ENCODE measurements around the gene TMEM167B. TPM values are rescaled to one million over a fixed set of nuclear protein-coding genes. Genes with fewer than 3 reads are reported as not detected.

Gene TMEM167B
- total and polyA plus RNA-seq, 7 experiments from 2014 or later, result 28.3 to 65.6 (median 39.0) TPM

DNA sequence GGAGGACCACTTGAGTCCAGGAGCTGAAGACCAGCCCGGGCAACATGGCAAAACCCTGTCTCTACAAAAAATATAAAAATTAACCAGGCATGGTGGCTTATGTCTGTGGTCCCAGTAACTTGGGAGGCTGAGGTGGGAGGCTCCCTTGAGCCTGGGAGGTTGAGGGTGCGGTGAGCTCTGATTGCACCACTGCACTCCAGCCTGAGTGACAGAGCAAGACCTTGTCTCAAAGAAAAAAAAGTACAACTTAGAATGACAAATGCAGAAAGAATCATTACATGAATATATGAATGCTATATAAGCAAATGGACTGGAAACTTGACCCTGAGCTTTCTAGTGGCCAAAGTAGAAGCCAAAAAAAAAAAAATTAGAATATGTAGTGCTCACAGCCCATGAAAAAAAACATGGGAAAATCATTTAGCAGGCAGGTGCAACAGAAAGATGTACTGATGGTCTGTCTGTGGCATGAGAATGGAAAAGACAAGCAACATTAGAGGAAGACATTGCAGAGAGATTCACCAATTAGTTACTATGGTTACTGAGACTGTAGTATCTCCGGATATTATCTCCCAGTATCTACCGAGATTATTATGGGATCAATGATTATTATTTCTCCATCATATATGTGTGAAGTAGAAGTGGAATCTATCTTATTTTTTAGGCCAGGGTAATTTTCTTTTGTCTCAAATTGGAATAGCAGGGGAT is 42.6 kb downstream of the TMEM167B start:
- Mint-ChIP-seq H3K9me3 (no peaks in the 10 kb centered on the region), H3K27me3 (no peaks in the 10 kb centered on the region), H3K36me3 (peaks cover 0 to 2% (median 0%) of the 10 kb centered on the region in 5 donors), H3K27ac (peak overlapping the region in 2 of 9 donors; percentile 15 to 21), H3K4me1 (peaks cover 4 to 16% (median 15%) of the 10 kb centered on the region in 7 donors), H3K4me3 (no peak overlapping the region)
- no peak overlapping the region for H3K27ac ChIP-seq (ENCODE audit: low read depth, low read length)
- ChIA-PET CTCF (no interaction called here), POLR2A (no interaction called here)
- H3K4me1 ChIP-seq (ENCODE audit: control insufficient read depth in 2 of 2, insufficient read depth in 2 of 2, low read length in 2 of 2), result peaks cover 0 to 8% of the 10 kb centered on the region in 2 donors
- H3K9me3 ChIP-seq (ENCODE audit: control insufficient read depth in 2 of 3, low read length in 3 of 3), result no peaks in the 10 kb centered on the region
- H3K4me3 ChIP-seq (ENCODE audit: low read length), result no peak overlapping the region
- no peaks in the 10 kb centered on the region for H3K27me3 ChIP-seq (ENCODE audit: control insufficient read depth in 2 of 2, insufficient read depth in 2 of 2, low read length in 2 of 2)
- intact Hi-C loops (cut with micrococcal nuclease), result no loop called here
- no peak for ATAC-seq
- no peaks in the 10 kb centered on the region for H3K36me3 ChIP-seq (ENCODE audit: control insufficient read depth in 2 of 3, insufficient read depth in 3 of 3, low read length in 3 of 3)
- DNase-seq, result no peak

DNA sequence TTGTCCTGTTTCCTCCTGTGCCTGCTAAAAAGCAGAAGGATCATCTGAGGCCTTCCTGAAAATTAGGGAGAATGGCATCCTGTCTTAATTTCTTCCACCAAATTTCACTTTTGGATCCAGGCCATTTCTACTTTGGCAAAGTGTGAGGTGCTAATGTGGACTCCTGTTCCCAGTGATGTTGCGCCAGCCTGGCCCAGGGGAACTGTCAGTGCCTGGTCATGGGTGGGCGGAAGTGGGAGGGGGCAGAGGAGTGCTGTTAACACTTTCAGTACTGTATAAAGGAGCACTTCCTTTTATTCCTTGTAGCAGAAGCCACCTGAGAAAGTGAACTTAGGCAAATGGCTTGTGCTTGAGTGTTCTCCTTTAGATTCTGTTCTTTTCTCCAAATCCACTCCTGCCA is 43.3 kb downstream of the TMEM167B start:
- Mint-ChIP-seq H3K36me3 (peaks cover 0 to 2% (median 0%) of the 10 kb centered on the region in 5 donors), H3K9me3 (no peaks in the 10 kb centered on the region), H3K27me3 (no peaks in the 10 kb centered on the region), H3K27ac (peak overlapping the region in 2 of 9 donors; percentile 17 to 21), H3K4me1 (peaks cover 4 to 16% (median 15%) of the 10 kb centered on the region in 7 donors), H3K4me3 (peak overlapping the region in 1 of 10 donors; percentile 29)
- ChIA-PET CTCF (no interaction called here), POLR2A (no interaction called here)
- ATAC-seq (peak; percentile 69), DNase-seq (no peak)
- Histone ChIP-seq H3K27ac (ENCODE audit: low read depth, low read length) (no peak overlapping the region), H3K27me3 (ENCODE audit: control insufficient read depth in 2 of 2, insufficient read depth in 2 of 2, low read length in 2 of 2) (no peaks in the 10 kb centered on the region), H3K4me3 (ENCODE audit: low read length) (no peak overlapping the region), H3K36me3 (ENCODE audit: control insufficient read depth in 2 of 3, insufficient read depth in 3 of 3, low read length in 3 of 3) (no peaks in the 10 kb centered on the region), H3K4me1 (ENCODE audit: control insufficient read depth in 2 of 2, insufficient read depth in 2 of 2, low read length in 2 of 2) (peaks cover 0 to 8% of the 10 kb centered on the region in 2 donors), H3K9me3 (ENCODE audit: control insufficient read depth in 2 of 3, low read length in 3 of 3) (no peaks in the 10 kb centered on the region)
- intact Hi-C loops (cut with micrococcal nuclease), result no loop called here

DNA sequence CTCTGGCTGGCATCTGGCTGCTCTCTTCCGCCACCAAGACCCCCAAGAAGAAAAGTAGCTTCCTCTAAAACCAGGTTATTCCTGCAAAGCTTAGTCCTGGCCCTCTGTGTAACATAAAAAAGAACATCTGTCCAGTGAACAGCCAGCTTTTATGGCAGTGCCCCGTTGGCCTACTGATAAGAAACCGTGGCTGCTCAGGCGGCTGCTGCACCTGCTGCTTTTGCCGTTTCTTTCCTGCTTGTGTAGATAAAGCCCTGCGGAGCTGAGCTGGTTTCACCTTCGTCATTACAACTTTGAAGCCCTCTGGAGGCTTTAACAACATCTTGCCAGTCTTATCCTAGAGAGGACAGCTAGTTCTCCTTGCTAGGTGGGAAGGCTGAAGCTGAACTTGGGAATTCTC is 43.9 kb downstream of the TMEM167B start:
- DNase-seq (peak in 3 of 9 donors; percentile 5 to 8 (median 6)), ATAC-seq (no peak)
- intact Hi-C loops (cut with micrococcal nuclease), result no loop called here
- ChIA-PET POLR2A (no interaction called here), CTCF (no interaction called here)
- no peaks in the 10 kb centered on the region for H3K9me3 ChIP-seq (ENCODE audit: control insufficient read depth in 2 of 3, low read length in 3 of 3)
- no peaks in the 10 kb centered on the region for H3K9me3 Mint-ChIP-seq
- no peaks in the 10 kb centered on the region for H3K27me3 ChIP-seq (ENCODE audit: control insufficient read depth in 2 of 2, insufficient read depth in 2 of 2, low read length in 2 of 2)
- H3K36me3 ChIP-seq (ENCODE audit: control insufficient read depth in 2 of 3, insufficient read depth in 3 of 3, low read length in 3 of 3), result no peaks in the 10 kb centered on the region
- H3K36me3 Mint-ChIP-seq, result peaks cover 0 to 2% (median 0%) of the 10 kb centered on the region in 5 donors
- H3K4me3 ChIP-seq (ENCODE audit: low read length), result no peak overlapping the region
- peak overlapping the region in 5 of 9 donors; percentile 17 to 42 (median 25) for H3K27ac Mint-ChIP-seq
- H3K27me3 Mint-ChIP-seq, result no peaks in the 10 kb centered on the region
- peaks cover 0 to 8% of the 10 kb centered on the region in 2 donors for H3K4me1 ChIP-seq (ENCODE audit: control insufficient read depth in 2 of 2, insufficient read depth in 2 of 2, low read length in 2 of 2)
- peaks cover 4 to 16% (median 15%) of the 10 kb centered on the region in 7 donors for H3K4me1 Mint-ChIP-seq
- no peak overlapping the region for H3K27ac ChIP-seq (ENCODE audit: low read depth, low read length)
- peak overlapping the region in 7 of 10 donors; percentile 15 to 52 (median 37) for H3K4me3 Mint-ChIP-seq

DNA sequence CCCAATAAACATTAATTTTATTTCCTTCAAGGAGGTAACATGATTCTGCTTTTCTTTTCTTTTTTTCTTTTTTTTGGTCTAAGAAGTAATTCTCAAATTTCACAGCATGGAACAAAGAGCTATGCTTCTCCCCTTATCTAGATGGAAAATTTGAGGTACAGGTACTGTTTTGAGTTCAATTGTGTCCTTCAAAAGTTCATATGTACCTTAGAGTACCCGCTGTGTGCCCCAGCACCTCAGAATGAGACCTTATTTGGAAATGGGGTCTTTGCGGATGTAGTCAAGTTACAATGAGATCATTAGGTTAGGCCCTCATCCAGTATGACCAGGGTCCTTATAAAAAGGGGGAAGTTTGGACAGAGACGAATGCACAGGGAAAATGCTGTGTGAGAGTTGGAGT is 45.4 kb downstream of the TMEM167B start:
- Mint-ChIP-seq H3K27ac (no peak overlapping the region), H3K27me3 (no peaks in the 10 kb centered on the region), H3K9me3 (no peaks in the 10 kb centered on the region), H3K36me3 (peaks cover 0 to 2% (median 0%) of the 10 kb centered on the region in 5 donors), H3K4me1 (peaks cover 4 to 16% (median 15%) of the 10 kb centered on the region in 7 donors), H3K4me3 (no peak overlapping the region)
- no peak overlapping the region for H3K27ac ChIP-seq (ENCODE audit: low read depth, low read length)
- H3K9me3 ChIP-seq (ENCODE audit: control insufficient read depth in 2 of 3, low read length in 3 of 3), result no peaks in the 10 kb centered on the region
- H3K27me3 ChIP-seq (ENCODE audit: control insufficient read depth in 2 of 2, insufficient read depth in 2 of 2, low read length in 2 of 2), result no peaks in the 10 kb centered on the region
- intact Hi-C loops (cut with micrococcal nuclease), result no loop called here
- ChIA-PET POLR2A (interaction anchor here (1.1 kb wide), 1 partner anchor 10 kb away, joined by 3 read pairs; no protein-coding TSS in a partner anchor), CTCF (no interaction called here)
- no peak overlapping the region for H3K4me3 ChIP-seq (ENCODE audit: low read length)
- H3K36me3 ChIP-seq (ENCODE audit: control insufficient read depth in 2 of 3, insufficient read depth in 3 of 3, low read length in 3 of 3), result no peaks in the 10 kb centered on the region
- DNase-seq (no peak), ATAC-seq (no peak)
- H3K4me1 ChIP-seq (ENCODE audit: control insufficient read depth in 2 of 2, insufficient read depth in 2 of 2, low read length in 2 of 2), result peaks cover 0 to 8% of the 10 kb centered on the region in 2 donors

DNA sequence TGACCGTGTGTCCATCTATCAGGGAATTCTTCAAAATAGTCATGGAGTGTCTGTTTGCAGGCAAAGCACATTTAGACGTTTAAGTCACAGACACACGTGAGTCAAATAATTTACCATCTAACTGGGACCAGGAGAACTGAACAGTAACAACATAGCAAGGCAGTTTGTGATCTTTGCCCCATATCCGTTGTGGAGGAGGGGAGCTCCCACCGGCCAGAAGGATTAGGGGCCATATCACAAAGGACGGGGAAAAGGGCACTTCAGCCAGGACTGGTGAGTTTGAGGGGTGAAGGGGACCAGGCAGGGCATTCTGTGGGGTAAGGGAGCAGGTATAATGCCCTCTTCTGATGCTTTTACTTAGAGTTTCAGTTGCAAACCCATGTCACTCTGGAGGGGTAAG is 46.2 kb downstream of the TMEM167B start:
- Histone ChIP-seq H3K36me3 (ENCODE audit: control insufficient read depth in 2 of 3, insufficient read depth in 3 of 3, low read length in 3 of 3) (no peaks in the 10 kb centered on the region), H3K4me3 (ENCODE audit: low read length) (no peak overlapping the region), H3K27me3 (ENCODE audit: control insufficient read depth in 2 of 2, insufficient read depth in 2 of 2, low read length in 2 of 2) (no peaks in the 10 kb centered on the region), H3K27ac (ENCODE audit: low read depth, low read length) (no peak overlapping the region), H3K9me3 (ENCODE audit: control insufficient read depth in 2 of 3, low read length in 3 of 3) (no peaks in the 10 kb centered on the region), H3K4me1 (ENCODE audit: control insufficient read depth in 2 of 2, insufficient read depth in 2 of 2, low read length in 2 of 2) (peaks cover 0 to 8% of the 10 kb centered on the region in 2 donors)
- no peak overlapping the region for H3K4me3 Mint-ChIP-seq
- H3K4me1 Mint-ChIP-seq, result peaks cover 4 to 16% (median 15%) of the 10 kb centered on the region in 7 donors
- H3K27me3 Mint-ChIP-seq, result no peaks in the 10 kb centered on the region
- DNase-seq (no peak), ATAC-seq (no peak)
- intact Hi-C loops (cut with micrococcal nuclease), result no loop called here
- no peaks in the 10 kb centered on the region for H3K9me3 Mint-ChIP-seq
- ChIA-PET POLR2A (no interaction called here), CTCF (no interaction called here)
- H3K36me3 Mint-ChIP-seq, result peaks cover 0 to 2% (median 0%) of the 10 kb centered on the region in 5 donors
- no peak overlapping the region for H3K27ac Mint-ChIP-seq

DNA sequence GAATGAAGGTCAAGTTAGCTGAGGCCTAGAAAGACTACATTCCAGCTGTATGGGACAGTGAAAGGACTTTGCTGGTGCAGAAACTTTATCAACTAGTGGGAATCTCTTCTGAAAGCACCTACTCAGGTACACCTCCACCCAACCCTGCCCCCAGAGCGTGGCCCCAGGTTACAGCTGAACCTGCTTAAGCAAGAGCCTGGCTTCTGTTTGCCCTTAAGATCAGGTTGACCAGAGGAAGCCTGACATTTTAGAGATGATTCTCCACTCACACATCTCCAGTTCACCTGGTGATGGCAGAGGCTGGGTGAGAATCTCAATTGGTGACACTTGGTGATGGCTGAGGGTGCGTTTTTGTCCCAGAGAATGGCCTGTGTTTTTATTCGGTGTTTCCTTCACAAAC is 47.4 kb downstream of the TMEM167B start:
- DNase-seq (no peak), ATAC-seq (no peak)
- CTCF ChIA-PET, result no interaction called here
- Mint-ChIP-seq H3K27ac (no peak overlapping the region), H3K27me3 (no peaks in the 10 kb centered on the region), H3K9me3 (no peaks in the 10 kb centered on the region), H3K36me3 (peaks cover 0 to 4% (median 0%) of the 10 kb centered on the region in 5 donors), H3K4me1 (peaks cover 0 to 16% (median 15%) of the 10 kb centered on the region in 7 donors), H3K4me3 (no peak overlapping the region)
- H3K36me3 ChIP-seq (ENCODE audit: control insufficient read depth in 2 of 3, insufficient read depth in 3 of 3, low read length in 3 of 3), result no peaks in the 10 kb centered on the region
- H3K4me1 ChIP-seq (ENCODE audit: control insufficient read depth in 2 of 2, insufficient read depth in 2 of 2, low read length in 2 of 2), result peaks cover 0 to 8% of the 10 kb centered on the region in 2 donors
- no peak overlapping the region for H3K4me3 ChIP-seq (ENCODE audit: low read length)
- POLR2A ChIA-PET, result no interaction called here
- no peaks in the 10 kb centered on the region for H3K9me3 ChIP-seq (ENCODE audit: control insufficient read depth in 2 of 3, low read length in 3 of 3)
- intact Hi-C loops (cut with micrococcal nuclease), result no loop called here
- H3K27me3 ChIP-seq (ENCODE audit: control insufficient read depth in 2 of 2, insufficient read depth in 2 of 2, low read length in 2 of 2), result no peaks in the 10 kb centered on the region
- no peak overlapping the region for H3K27ac ChIP-seq (ENCODE audit: low read depth, low read length)

DNA sequence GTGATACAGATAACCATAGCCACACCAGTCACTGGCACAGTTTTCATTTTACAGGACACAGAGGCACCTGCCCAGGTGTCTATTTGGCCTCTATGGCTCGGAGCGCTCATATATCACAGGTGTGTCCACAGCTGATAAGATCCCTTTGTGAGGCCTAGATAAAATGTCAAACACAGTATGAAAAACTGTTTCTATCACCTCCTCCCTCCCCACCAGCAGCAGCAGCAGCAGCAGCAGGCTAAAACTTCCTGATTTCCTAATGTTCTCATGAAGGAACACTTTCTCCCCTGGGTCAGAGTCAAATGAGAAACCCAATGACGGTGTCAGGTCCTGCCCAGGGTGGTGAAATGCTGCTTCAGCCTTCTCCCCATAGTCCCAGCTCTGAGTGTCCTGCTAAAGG is 47.8 kb downstream of the TMEM167B start:
- H3K36me3 Mint-ChIP-seq, result peaks cover 0 to 4% (median 0%) of the 10 kb centered on the region in 5 donors
- H3K4me3 ChIP-seq (ENCODE audit: low read length), result no peak overlapping the region
- H3K4me1 ChIP-seq (ENCODE audit: control insufficient read depth in 2 of 2, insufficient read depth in 2 of 2, low read length in 2 of 2), result peaks cover 0 to 8% of the 10 kb centered on the region in 2 donors
- ChIA-PET CTCF (no interaction called here), POLR2A (no interaction called here)
- H3K27me3 Mint-ChIP-seq, result no peaks in the 10 kb centered on the region
- no peaks in the 10 kb centered on the region for H3K27me3 ChIP-seq (ENCODE audit: control insufficient read depth in 2 of 2, insufficient read depth in 2 of 2, low read length in 2 of 2)
- no peaks in the 10 kb centered on the region for H3K36me3 ChIP-seq (ENCODE audit: control insufficient read depth in 2 of 3, insufficient read depth in 3 of 3, low read length in 3 of 3)
- H3K27ac Mint-ChIP-seq, result no peak overlapping the region
- DNase-seq (no peak), ATAC-seq (no peak)
- H3K4me1 Mint-ChIP-seq, result peaks cover 0 to 15% (median 14%) of the 10 kb centered on the region in 7 donors
- H3K27ac ChIP-seq (ENCODE audit: low read depth, low read length), result no peak overlapping the region
- H3K9me3 Mint-ChIP-seq, result no peaks in the 10 kb centered on the region
- intact Hi-C loops (cut with micrococcal nuclease), result no loop called here
- no peaks in the 10 kb centered on the region for H3K9me3 ChIP-seq (ENCODE audit: control insufficient read depth in 2 of 3, low read length in 3 of 3)
- H3K4me3 Mint-ChIP-seq, result no peak overlapping the region
